K562 (cell line): ENCODE measurements around the gene CUTC.
A peak's percentile ranks its signal among the peaks of the same experiment; 100 is the strongest.

Experiments
- CTCF ChIP-seq, 3 experiments: IDR thresholded peaks in 2 of 3; conservative IDR thresholded peaks in 1 of 3; 2 replicates each; pipeline ENCODE4 v1.5.1; 2011 to 2012; ENCODE audit warnings: low read length in 3 of 3, mild to moderate bottlenecking in 3 of 3, control low read depth in 2 of 3, improper control_type of control experiment in 1 of 3, inconsistent platforms in 1 of 3, low read depth in 1 of 3, mixed read lengths in 1 of 3, moderate library complexity in 1 of 3; ENCODE audit not compliant: insufficient read depth in 2 of 3
- EP300 ChIP-seq: IDR thresholded peaks from 2 replicates; pipeline ENCODE4 v1.6.1; 2012; ENCODE audit warnings: low read length, improper control_type of control experiment
- LEF1 ChIP-seq: fragments of 450-650 bp; IDR thresholded peaks from 2 replicates; pipeline ENCODE4 v1.6.1; 2016; ENCODE audit warnings: mild to moderate bottlenecking
- NFXL1 ChIP-seq: fragments of 450-650 bp; formaldehyde crosslinking; IDR thresholded peaks from 2 replicates; pipeline ENCODE4 v1.4.0; 2021; ENCODE audit warnings: mild to moderate bottlenecking
- REST ChIP-seq, 2 experiments: fragments of 450-650 bp; formaldehyde crosslinking in 1 of 2; IDR thresholded peaks; 2 replicates each; pipeline versions ENCODE4 v1.4.0 to v1.6.1; 2014 to 2020; ENCODE audit warnings: mild to moderate bottlenecking in 2 of 2, borderline replicate concordance in 1 of 2, low read depth in 1 of 2
- TCF7L2 ChIP-seq: fragments of 150-350 bp; IDR thresholded peaks from 2 replicates; pipeline ENCODE4 v1.6.1; 2016; ENCODE audit warnings: low read depth, mild to moderate bottlenecking, low read length, moderate library complexity
- TEAD2 ChIP-seq: fragments of 450-650 bp; IDR thresholded peaks from 2 replicates; pipeline ENCODE4 v1.6.1; 2016; ENCODE audit warnings: missing genetic modification characterization, control low read depth, missing compliant biosample characterization
- ZNF561 ChIP-seq: fragments of 450-650 bp; formaldehyde crosslinking; conservative IDR thresholded peaks from 2 replicates; pipeline ENCODE4 v1.4.0; 2020; ENCODE audit warnings: mild to moderate bottlenecking, moderate library complexity

- TF ChIP-seq TCF7L2 (no peak), REST (IDR thresholded peaks at IDR 0.05; ENCODE audit: borderline replicate concordance) (no peak), REST (CRISPR knock-in tag; IDR thresholded peaks at IDR 0.05; ENCODE audit: low read depth) (no peak), TEAD2 (no peak), LEF1 (no peak), CTCF (IDR thresholded peaks at IDR 0.05 in 2 of 3, conservative IDR thresholded peaks at IDR 0.05 in 1 of 3; ENCODE audit: insufficient read depth in 2 of 3, low read depth in 1 of 3, low read length in 3 of 3) (0 out of 6 replicates have a peak, but pooled peaks of 1 of the 3 experiments have one; percentile 2), ZNF561 (CRISPR knock-in tag) (no peak), EP300 (no peak), NFXL1 (CRISPR knock-in tag) (no peak)
These were observed 67.6 kb downstream of the CUTC start for GRCh38 chr10:99799613-99800012.
